ENCODE measurements around the gene DZIP1.

GRCh38 chr13:95536632-95537241 is 107.8 kb downstream of the DZIP1 start:
- TF ChIP-seq CTCF (optimal IDR thresholded peaks at IDR 0.05 in 1 of 3, IDR thresholded peaks at IDR 0.05 in 1 of 3, conservative IDR thresholded peaks at IDR 0.05 in 1 of 3; ENCODE audit: extremely low read depth in 1 of 3, insufficient read depth in 2 of 3, low read length in 3 of 3) (peak in 1 of 3 experiments; percentile 36), EZH2 (IDR thresholded peaks at IDR 0.05; ENCODE audit: low read length) (no peak)
